Stimulated activated CD4-positive, alpha-beta T cell treated with anti-CD3 and anti-CD28 coated beads, Interleukin-12 subunit alpha, Interleukin-12 subunit beta, amount 100 ng/mL, for 48 hours (primary cell): ENCODE data around the gene ASXL2.
"Not testable (repeated sequence)": the region's sequence is repeated elsewhere in the genome, so short reads cannot be mapped to it uniquely, and the experiment has no call there.

Experiments
- DNase-seq, 3 donors: peaks; one replicate each; pipeline ENCODE4 v3.0.0-alpha.2; 2020; ENCODE audit warnings: low read depth in 2 of 3, low spot score in 1 of 3

Gene ASXL2

DNA sequence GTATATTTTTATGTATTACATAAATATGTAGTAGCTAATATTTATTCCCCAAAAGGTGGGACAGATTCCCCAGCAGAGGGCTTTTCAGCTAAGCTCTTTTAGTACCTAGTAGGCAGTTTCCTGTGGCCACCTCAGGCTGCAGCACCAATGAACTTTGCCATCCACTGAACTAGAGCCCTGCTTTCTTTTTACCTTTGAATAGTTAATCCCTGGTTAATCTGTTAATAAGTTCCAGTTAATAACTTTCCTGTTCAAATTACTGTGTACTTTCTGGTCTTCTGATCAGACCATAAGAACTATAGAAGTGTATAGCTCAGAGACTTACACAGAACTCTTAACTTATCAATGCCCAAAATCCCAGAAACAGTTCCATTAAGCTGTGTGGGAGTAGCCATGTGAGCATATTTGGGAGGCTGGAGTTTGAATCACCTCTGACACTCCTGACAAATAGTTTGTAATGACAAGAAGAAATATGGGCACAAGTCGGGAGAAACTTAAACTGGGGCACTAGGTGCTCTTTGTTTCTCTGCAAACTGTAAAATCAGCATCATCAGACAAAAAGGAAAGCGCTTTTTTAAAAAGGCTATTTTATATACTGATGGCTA, 40.0 kb downstream of the ASXL2 start:
- no peak for DNase-seq

DNA sequence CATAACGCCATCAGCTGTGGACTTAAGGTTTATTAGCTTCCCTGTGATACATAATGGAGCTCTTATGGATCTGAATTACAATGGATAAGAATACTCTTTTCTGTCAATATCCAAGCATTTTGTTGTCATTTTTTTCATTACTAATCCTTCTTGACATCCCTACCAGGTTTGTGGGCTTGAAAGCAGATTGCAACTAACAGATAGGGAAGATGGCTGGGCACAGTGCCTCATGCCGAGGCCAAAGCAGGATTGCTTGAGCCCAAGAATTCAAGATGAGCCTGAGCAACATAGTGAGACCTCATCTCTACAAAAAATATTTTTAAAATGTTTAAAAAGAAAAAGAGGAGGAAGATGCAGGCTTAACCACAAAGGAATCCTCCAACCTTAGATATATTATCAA, 42.4 kb downstream of the ASXL2 start:
- no peak for DNase-seq

DNA sequence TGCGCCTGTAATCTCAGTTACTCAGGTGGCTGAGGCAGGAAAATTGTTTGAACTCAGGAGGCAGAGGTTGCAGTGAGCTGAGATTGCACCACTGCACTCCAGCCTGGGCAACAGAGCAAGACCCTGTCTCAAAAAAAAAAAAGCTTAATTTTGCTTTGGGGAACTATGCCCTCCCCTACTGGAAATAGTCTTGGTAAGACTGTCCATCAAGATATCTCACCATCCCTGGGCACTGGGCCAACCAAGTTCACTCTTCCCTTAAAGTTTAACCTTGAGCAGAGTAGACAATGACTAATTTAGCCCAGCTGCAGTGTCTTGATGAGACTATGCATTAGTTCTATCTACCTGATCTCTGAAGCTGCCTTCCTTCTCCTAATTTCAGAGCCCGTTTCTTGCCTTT, 44.7 kb downstream of the ASXL2 start:
- DNase-seq = no peak

DNA sequence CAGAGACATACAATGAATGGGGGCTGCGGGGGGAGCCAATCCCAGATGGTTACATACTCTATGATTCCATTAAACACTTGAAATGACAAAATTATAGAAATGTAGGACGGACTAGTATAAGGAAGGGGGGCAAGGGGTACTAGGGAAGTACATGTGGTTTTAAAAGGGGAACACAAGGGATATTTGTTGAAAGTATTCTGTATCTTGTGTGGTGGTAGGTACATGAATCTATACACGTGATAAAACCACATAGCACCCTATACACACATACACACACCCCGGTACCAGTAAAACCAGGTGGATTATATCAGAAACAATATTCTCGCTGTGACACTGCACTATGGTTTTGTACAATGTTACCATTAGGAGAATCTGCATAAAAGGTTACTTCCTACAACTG, 45.4 kb downstream of the ASXL2 start:
- DNase-seq = no peak

DNA sequence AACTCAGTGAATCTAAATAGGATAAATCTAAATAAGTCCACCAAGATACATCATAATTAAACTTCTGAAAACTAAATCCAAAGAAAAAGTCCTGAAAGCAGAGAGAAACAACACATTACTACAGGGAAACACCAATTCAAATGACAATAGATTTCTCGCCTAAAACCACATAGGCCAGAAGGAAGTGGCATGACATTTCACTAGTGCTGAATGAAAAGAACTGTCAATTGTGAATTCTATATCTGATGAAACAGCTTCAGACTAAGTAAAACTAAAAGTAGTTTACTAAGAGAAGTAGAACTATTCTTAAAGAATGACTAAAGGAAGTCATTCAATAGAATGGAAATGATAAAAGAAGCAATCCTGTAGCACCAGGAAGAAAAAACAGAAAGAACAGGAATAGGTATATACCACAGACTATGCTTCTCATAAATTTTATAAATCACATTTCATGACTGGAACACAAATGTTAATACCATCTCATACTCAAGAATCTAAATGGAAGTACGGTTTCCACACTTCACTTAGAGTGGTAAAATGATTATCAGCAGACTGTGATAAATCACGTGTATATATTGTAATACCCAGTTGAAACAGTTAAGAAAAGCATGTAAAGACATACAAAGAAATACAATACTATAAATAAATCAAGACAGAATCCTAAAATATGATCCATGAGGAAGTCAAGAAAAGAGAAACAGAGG, 46.4 kb downstream of the ASXL2 start:
- no peak for DNase-seq

DNA sequence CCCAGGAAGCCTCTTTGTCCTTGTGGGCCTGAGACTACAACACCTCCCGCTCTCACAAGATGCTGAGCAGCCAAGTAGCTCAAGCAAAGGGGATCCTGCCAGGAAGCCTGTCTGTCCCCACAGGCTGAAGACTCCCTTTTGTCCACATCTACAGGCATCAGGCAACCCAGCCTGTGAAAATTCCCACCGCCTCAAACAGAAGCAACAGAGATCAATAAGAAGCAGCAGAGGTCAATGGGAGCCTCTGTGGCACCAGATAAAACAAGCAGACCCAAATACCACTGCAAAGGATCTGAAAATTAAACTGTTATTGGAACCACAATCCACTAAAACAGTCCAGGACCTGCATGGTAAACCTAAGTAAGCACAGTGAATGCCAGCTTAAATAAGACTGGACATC, 48.5 kb downstream of the ASXL2 start:
- DNase-seq = no peak

DNA sequence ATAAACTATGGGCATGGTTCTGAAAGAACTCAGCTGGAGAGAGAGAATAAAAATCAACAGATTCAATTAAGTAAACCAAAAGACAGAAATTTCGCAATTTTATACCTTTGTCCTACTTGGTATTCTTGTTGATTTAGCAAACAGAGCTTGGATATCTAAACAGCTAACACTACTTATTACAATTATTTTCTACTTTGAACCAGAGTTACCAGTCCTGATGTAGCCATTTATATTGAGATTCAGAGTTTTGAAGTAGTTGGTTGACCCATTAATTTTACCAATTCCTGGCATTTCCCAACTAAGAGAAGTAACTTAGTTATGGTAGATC, 48.9 kb downstream of the ASXL2 start:
- no peak for DNase-seq

DNA sequence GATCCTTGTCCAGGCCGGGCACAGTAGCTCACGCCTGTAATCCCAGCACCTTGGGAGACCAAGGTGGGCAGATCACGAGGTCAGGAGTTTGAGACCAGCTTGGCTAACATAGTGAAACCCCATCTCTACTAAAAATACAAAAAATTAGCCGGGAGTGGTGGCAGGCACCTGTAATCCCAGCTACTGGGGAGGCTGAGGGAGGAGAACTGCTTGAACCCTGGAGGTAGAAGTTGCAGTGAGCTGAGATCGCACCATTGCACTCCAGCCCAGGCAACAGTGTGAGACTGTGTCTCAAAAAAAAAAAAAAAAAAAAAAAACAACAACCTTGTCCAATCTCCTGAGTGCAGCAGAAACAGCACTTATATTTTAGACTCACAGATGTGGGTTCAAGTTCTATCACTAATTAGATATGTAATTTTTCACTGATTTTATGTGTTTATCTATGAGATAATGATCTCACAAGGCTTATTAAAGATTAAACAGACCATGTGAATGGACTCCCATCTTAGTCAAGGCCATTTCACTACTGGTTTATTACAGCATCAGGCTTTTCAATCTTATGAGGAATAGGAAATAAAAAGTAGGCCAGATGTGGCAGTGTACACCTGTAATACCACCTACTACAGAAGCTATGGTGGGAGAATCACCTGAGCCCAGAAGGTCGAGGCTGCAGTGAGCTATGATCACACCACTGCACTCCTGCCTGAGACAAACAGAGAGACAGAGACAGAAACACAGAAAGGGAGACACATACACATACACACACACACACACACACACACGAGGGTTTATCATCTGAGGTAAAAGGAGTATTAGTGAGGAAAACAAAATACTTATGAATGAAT, 49.5 kb downstream of the ASXL2 start:
- not testable (repeated sequence) for DNase-seq

DNA sequence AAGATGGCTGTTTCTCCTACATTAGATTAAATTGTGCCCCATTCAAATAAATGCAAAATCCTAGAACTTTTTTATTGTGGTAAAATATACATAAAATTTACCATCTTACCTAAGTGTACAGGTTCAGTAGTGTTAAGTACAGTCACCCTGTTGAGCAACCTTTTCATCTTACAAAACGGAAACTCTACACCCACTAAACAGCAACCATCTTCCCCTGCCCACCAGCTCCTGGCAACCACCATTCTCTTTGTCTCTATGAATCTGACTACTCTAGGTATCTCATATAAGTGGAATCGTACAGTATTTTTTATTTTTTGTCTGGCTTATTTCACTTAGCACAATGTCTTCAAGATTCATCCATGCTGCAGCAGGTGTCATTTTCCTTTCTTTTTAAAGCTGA, 53.0 kb downstream of the ASXL2 start:
- peak; percentile 18 to 52 (median 36) for DNase-seq

DNA sequence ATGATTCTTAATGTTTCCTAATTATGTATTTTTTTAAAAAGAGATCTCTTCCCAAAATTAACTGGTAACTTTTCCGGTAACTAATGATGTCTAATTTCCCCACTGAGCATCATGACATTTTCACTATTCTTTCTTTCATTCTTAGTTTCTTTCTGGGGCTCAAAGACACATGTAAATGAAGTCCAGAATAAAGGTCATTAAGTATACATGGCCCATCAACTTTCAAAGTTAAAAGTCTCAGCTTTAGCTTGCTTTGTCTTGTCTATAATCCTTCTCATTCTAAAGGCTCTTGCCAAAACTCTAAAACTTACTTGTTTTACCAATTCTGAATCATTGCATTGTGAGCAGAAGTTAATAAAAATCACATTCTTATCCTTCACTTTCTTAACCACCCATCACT, 53.6 kb downstream of the ASXL2 start:
- no peak for DNase-seq

DNA sequence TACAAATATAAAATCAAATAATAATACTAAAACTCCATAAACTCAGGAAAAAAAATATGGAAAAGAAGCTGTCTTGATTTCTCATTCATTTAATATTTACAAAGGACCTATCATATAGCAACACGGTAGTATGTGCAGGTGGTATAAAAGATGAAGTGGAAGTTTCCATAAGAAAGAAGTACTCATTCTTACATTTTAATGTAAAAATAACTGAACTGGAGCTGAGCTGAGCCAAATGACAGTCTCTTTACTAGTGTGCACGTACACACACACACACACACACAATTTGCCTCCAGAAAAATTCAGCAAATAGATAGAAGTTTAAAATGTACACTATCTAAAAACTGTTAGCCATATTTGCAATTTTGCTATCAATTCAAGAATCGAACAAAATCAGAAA, 54.1 kb downstream of the ASXL2 start:
- DNase-seq = no peak

DNA sequence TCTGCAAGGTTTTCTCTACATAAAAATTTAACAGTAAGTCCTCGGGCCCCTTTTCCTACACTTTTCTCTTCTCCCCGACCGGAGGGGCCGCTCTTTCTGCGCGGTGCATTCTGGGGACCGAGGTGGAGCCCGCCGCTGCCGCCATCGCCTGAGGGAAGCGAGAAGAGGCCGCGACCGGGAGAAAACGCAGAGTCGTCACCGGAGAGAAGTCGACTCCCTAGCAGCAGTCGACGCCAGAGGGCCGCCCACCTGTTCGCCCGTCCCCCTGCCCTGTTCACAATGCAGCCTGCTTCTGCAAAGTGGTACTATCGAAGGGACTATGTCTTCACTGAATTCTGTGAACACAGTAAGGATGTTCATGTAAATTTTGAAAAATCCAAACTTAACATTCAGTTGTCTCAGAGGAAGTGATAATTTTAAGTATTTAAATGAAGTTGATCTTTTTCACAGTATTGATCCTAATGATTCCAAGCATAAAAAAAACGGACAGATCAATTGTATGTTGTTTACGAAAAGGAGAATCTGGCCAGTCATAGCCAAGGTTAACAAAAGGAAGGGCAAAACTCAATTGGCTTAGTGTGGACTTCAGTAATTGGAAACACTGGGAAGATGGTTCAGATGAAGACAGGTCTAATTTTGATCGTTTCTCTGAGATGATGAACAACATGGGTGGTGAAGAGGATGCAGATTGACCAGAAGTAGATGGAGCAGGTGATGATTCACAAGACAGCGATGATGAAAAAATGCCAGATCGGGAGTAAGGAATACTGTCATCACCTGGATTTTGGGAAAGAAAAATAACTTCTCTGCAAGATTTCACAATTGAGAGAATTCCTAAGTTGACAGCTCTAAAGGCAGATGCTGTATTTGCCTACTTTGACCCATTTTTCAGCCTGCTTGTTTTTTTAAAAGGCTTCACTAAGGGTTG, 55.8 kb downstream of the ASXL2 start:
- peak; percentile 42 to 59 (median 59) for DNase-seq

DNA sequence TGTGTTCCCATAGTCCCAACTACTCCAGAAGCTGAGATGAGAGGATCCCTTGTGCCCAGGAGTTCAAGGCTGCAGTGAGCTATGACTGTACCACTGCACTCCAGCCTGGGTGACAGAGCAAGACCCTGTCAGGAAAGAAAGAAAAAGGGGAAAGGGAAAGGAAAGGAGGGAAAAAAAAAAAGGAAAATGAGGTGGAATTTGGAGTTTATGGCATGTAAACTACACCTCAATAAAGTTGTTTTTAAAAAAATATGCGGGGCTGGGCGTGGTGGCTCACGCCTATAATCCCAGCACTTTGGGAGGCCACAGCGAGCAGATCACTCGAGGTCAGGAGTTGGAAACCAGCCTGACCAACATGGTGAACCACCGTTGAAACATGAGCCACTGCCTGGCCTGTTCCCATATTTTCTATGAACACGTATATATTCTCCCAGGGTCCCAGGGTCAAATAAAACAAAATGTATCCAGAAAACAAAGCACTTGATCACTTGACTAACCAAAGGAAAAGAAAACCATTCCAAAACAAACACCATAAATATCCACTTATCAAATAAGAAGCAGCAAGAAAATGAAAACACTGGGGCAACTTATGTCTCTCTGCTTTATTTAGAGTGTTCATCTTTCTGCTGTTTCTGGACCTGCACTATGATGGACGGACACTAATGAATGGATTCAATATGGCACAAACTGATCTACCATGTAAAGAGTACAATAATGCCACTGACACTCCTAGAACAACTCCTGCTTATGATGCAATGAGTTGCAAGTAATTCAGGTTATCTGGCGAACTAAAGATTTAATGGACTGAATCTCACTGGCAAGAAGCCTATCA, 56.8 kb downstream of the ASXL2 start:
- no peak for DNase-seq

DNA sequence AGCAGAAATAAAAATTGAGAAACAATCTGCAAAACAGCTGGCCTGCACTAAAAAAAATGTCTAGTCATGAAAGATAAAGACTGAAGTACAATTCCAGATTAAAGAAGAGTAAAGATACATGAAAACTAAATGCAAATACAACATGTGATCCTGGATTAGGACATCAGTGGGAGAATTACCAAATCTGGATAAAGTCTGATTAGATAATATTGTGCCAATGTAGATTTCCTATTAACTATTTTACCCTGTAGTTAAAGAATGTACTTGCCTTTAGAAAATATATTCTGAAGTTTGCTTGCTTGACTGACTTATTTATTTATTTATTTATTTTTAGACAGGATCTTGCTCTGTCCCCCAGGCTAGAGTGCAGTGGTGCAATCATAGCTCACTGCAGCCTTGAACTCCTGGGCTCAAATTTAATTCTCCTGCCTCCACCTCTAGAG, 58.7 kb downstream of the ASXL2 start:
- no peak for DNase-seq

DNA sequence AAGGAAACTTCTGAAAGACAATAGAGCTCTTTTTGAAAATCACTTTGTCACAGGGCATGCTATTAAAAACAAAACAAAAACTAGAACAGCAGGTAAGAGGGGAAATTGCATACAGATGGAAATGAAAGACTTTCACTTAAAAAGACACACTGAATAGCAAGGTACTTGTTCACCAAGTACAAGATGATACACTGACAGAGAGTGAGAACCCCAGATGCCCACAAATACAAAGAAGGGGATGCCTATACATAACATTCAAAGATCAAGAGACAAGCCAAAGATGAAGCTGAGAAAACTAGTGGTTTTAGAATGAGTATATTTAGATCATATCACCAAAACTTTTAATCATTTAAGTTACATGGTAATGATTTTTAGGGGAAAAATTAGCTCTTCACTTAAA, 60.7 kb downstream of the ASXL2 start:
- no peak for DNase-seq

DNA sequence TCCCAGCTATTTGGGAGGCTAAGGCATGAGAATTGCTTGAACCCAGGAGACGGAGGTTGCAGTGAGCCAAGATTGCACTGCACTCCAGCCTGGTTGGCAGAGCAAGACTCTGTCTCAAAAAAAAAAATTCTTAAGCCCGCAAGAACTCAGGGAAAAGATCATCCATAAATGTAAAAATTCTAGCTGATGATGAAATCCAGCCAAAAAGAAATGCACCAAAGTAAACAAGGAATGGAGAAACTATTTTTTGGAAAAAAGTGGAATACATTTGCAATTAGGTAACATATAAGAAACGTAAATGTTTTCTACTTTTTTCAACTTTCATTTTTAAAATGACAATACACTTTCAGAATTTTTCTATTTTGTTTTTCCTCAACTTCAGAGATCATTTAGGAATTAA, 61.3 kb downstream of the ASXL2 start:
- DNase-seq = no peak

DNA sequence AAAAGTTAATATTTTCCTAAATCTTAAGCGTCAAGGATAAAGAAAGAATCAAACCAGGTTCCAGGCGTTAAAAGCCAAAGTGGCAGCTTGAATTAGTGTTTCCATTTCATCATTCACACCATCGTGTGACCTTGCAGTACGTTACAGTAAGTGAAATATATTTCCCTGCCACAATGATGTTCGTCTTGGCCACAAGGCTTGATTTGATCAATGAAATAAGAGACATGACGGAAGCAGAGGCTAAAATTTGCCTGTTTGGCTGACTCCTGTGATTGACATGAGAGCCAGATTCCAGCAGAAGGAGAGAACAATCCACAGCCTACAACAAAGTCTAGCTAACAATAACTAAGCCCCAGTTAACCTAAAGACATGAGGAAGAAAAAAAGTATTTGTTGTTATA, 62.0 kb downstream of the ASXL2 start:
- no peak for DNase-seq

DNA sequence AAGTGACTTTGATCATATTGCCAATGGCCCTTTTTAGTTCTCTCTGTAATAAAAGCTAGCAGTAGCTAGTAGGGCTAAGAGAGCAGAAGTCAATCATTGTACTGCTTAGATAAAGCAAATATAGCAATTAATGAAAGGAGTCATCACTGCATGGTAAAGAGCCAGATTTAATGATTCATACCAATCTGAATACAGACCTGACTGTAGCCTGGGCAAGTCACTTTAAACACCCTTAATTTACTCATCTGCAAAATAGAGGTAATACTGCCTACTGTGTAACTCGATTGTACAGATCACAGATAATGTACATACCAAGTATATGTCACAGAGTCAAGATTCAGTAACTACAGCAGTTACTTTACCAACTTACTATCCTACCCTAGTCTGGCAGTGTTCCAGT, 63.6 kb downstream of the ASXL2 start:
- no peak for DNase-seq

DNA sequence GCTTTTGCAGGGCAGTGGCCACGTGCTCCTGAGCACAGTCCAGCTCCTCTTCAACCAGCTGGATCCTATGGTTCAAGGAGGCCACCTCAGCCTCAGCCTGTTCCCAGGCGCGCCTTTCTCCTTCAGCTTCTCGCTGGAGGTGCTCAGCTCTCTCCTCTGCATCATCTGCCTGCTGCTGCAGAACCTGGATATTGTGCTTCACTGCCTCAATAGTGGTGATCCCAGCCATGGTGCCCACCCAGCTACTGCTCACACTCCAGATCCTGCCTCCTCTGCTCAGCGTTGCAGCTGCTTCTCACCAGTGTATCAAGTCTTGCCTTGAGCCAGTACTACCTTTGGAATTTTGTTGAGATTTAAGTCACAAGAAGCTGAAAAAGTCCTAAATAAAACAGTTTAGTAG, 67.9 kb downstream of the ASXL2 start:
- no peak for DNase-seq

DNA sequence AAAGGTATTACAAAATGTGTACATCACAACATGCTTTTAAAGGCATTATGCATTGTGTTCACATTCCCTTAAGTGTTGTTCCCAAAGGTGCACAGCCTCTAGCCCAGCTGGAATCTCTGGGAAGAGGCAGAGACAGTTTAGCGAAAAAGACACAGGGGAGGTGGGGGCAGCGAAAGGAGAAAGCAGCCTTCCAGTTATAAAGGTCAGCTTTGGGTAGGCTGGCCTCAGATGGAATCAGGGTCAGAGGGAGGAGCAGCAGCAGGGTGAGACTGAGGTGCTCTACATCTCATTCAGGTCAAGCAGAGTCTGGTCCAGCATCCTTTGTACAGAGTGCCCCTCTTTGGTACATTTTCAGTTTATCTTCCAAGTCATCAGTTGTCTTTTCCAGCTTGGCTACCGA, 68.6 kb downstream of the ASXL2 start:
- no peak for DNase-seq

DNA sequence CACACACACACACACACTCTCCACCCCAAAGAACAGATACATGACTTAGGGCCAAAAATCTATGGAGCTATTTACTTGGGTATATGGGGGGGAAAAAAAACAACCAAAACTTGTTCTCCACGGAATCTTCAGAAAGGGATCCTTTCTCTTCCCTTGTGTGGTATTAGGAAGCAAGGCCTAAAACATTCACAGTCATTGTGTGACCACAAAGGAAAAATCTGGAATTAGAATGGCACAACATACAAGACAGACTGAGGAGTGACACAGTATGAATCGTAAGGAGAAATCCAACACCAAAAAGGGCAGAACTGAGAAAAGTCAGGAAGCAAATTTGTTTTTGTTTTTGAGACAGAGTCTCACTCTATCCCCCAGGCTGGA, 70.3 kb downstream of the ASXL2 start:
- no peak for DNase-seq
